HG03520 (cell line): Measurements from ENCODE around the gene FKBP1B.
"Not testable (repeated sequence)": the region's sequence is repeated elsewhere in the genome, so short reads cannot be mapped to it uniquely, and the experiment has no call there.

Experiments used
- ATAC-seq: cut with Tn5 transposase; IDR thresholded peaks from one replicate; pipeline ENCODE4 v1.9.1; 2021; ENCODE audit warnings: mild to moderate bottlenecking, moderate library complexity; ENCODE audit not compliant: unreplicated experiment

FKBP1B gene

GRCh38 chr2:24100732-24101131, 51.2 kb downstream of the FKBP1B start:
- ATAC-seq, result not testable (repeated sequence)

GRCh38 chr2:24101992-24102391, 52.5 kb downstream of the FKBP1B start:
- no peak for ATAC-seq

DNA sequence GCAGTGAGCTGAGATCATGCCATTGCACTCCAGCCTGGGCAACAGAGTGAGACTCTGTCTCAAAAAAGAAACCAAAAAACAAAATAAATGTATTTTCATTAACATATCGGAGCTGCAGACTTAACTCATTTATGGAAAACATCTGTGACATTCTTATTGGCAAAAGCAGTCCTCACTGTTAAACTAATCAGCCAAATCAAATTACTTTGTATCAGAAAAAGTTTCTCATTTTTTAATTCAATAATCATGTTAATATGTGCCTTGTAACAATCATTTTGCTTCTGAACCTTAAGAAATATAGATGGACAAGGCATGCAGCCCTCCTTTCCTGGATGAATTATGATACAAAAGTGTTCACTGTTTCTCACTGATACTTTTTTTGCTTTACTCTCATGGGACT, 53.1 kb downstream of the FKBP1B start:
- no peak for ATAC-seq

DNA sequence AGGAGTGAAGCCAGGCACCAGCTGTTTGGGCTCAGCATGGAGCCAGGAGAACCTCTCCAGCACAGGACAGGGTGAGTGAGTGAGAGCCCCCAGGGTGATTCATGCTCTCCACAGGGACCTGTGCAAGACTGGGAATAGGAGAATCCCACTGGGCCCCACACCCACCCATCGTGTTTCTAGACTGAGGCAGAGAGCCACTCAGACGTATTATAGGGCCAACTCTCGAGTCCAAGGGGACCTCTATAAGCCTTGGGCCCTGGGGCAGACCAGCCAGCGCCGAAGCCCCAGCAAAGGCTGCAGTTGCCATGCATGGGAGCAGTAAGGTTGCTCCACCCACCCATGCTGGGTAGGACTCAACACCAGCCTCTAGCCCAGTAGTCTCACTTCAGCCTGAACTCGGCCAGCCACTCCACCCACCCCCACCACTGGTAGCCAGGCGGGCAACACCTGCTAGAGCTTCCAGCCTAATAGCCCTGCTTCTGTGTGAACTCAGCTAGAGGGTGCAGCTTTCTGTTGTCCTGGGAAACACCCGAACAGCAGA, 54.6 kb downstream of the FKBP1B start:
- no peak for ATAC-seq

- ATAC-seq, result no peak
Measured at GRCh38 chr2:24104906-24105305, 55.4 kb downstream of the FKBP1B start.

GRCh38 chr2:24105816-24106215, 56.3 kb downstream of the FKBP1B start:
- ATAC-seq, result no peak

- no peak for ATAC-seq
Measured at GRCh38 chr2:24106786-24107185, 57.2 kb downstream of the FKBP1B start.

- ATAC-seq, result no peak
Measured at GRCh38 chr2:24107336-24107735, 57.8 kb downstream of the FKBP1B start.

GRCh38 chr2:24109431-24109830, 59.9 kb downstream of the FKBP1B start:
- ATAC-seq, result not testable (repeated sequence)

- no peak for ATAC-seq
Measured at GRCh38 chr2:24110660-24111303, 61.2 kb downstream of the FKBP1B start.

GRCh38 chr2:24111407-24111901, 61.9 kb downstream of the FKBP1B start:
- ATAC-seq, result no peak
